GM12872 (cell line): ENCODE data around the gene ASTN2.

ENCODE experiments used
- TF ChIP-seq, protein P1 (sequence below): IDR thresholded peaks from 3 replicates; pipeline ENCODE4 v1.5.1; 2011; ENCODE audit warnings: low read depth, mild to moderate bottlenecking, low read length, moderate library complexity; ENCODE audit not compliant: insufficient read depth

ASTN2 gene

DNA sequence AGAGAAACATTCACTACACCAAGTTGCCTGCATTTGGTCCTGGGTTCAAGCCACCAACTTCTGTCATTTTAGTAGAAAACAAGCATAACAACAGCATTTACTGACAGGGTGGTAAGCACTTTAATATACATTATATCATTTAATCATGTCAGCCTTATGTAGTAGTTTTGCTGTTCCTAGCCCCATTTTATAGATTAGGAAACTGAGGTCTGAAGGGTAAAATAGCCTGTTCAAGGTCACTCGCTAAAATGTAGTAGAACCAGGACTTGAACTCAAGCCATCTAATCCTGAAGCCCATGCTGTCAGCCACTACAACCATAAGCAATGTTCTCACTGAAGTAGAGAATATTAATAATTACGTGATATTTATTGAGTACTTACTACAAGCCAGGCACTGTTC lies 787.4 kb downstream of the ASTN2 start:
- TF ChIP-seq, protein P1, sequence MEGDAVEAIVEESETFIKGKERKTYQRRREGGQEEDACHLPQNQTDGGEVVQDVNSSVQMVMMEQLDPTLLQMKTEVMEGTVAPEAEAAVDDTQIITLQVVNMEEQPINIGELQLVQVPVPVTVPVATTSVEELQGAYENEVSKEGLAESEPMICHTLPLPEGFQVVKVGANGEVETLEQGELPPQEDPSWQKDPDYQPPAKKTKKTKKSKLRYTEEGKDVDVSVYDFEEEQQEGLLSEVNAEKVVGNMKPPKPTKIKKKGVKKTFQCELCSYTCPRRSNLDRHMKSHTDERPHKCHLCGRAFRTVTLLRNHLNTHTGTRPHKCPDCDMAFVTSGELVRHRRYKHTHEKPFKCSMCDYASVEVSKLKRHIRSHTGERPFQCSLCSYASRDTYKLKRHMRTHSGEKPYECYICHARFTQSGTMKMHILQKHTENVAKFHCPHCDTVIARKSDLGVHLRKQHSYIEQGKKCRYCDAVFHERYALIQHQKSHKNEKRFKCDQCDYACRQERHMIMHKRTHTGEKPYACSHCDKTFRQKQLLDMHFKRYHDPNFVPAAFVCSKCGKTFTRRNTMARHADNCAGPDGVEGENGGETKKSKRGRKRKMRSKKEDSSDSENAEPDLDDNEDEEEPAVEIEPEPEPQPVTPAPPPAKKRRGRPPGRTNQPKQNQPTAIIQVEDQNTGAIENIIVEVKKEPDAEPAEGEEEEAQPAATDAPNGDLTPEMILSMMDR = no peak

DNA sequence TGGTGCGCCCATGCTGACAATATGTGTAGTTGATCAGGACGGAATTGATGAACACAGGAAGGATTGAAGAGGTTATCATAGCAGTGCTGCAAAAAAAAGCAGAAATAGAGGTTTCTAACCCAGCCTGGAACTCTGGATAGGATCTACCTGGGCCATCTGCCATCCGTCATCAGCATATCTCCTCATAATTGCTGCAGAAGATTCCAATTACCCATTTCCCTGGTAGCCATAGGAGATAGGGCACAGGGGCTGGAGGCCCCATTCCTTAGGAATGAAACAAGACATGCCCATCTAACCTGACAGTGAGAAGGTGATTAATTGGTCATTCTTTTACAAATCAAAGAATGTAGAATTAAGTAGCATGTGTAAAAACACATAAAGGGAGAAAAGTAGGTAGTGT lies 788.1 kb downstream of the ASTN2 start:
- TF ChIP-seq, protein P1 = no peak

DNA sequence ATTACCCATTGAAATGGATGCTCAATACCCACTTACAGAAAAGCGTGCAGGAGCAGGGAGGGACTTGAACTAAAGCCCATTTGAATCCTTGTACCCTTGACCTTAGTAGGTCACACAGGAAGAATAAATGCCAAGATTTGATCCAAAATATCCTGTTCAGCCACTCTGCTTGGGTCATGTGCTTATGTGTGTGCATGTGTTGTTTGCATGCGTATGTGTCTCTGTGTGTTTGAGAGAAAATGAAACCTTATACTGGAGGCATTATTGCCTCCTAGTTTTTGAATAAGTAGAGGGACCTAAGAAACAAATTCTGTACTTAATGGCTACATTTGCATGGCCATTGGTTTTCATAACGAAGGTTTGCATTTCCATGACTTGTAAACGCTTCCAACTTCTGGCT lies 791.1 kb downstream of the ASTN2 start:
- TF ChIP-seq, protein P1 = no peak

DNA sequence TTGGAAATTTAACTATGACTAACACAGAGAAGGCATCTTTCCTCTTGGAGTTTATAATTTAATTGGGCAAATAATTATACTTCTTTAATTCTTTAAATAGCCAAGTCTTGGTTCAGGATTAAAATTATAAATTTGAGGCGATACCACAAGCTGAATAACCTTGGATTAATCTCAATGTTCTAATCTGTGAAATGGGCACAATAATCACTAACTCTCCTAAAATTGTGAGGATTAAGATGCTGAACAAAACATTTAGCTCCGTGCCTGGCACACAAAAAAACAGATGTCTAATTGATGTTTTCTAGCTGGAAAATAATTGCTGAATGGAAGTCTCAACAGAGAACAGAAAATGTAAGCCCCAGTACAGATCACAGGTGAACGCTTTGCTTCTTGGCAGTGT lies 797.5 kb downstream of the ASTN2 start:
- TF ChIP-seq, protein P1 = no peak

DNA sequence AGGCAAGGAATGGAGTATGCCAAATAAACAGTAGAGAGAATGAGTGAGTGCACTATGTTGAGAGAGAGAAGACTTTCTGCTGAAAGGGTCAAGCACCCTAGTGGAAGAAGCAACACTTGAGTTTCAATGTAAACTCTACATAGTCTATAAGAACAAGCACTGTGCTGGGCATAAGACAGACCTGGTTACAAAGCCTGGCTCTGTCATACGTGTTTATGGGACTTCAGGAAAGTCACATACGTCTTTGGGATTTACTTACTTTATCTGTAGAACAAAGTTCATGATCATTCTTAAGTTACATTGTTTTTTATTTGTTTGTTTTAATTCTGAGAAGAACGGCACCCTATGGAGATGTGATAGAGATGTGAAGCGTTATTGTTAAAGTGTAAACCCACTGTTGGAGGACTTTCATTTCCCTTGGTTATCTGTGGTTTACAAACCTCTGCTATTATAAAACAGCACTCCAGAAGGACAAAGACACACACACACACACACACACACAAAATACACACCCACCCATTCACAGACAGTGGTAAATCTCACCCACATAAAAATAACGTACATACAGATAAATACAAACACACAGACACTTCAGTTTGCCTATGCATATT lies 798.4 kb downstream of the ASTN2 start:
- TF ChIP-seq, protein P1 = no peak

DNA sequence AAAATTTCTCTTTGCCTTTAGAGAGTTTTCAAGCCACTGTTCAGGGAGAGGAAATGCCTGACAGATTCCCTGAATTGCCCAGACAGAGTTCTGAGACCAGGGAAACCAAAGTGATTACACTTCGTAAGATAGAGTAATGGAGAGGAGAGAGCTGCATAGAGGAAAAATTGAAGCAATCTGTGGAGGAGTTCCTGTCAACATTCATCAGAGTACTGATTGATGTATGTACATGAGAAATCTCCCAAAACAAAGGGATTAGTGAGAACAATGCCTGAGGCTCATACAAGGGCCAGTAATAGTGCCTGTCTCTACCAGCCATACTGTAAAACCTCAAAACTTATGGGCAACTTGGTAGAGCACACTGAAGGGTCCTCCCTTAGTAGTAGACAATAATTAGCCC lies 806.8 kb downstream of the ASTN2 start:
- TF ChIP-seq, protein P1 = no peak

DNA sequence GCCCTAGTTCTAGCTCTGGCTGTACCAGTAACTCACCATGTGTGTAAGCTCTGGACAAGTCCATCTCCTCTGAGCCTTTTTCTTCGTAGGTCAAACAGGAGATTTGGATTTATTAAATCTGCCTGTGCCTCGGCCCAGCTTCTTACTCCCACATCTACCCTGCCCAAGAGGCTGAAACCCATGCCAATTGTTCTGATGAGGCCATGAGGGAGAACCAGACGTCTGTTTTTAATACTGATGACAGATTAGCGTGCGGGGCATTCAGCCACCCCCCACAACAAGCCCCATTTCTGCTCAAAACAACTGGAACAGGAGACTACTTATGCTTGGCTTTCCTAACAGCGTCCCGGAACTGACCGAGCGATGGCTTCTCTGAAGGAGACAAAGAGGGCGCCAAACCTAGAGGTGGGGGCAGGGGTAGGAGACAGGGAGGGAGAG lies 808.9 kb downstream of the ASTN2 start:
- TF ChIP-seq, protein P1 = no peak
